ENCODE results near the gene MCTP1.
A peak's percentile ranks its signal among the peaks of the same experiment; 100 is the strongest.

The MCTP1 gene

DNA sequence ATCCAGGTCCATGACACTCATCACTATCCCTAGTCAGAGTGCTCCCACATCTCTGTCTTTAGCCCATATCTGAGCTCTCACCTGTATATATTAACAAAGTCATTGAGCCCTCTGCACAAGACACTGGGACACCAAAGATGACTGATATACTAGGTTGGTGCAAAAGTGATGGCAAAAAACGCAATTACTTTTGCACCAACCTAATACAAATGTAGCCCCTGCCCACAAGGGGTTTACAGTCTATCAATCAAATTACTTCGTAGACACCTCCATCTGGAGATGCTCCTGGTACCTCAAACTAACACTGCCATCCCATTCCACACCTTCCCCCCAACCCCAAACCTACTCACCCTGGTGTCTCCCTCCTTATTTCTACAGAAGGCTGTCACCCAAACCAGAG, 194.1 kb downstream of the MCTP1 start:
- no peak overlapping the region for H3K4me3 ChIP-seq (ENCODE audit: control insufficient read depth, low read depth, low read length)
- no peak for DNase-seq (ENCODE audit: low read depth)
- TF ChIP-seq, protein P1, sequence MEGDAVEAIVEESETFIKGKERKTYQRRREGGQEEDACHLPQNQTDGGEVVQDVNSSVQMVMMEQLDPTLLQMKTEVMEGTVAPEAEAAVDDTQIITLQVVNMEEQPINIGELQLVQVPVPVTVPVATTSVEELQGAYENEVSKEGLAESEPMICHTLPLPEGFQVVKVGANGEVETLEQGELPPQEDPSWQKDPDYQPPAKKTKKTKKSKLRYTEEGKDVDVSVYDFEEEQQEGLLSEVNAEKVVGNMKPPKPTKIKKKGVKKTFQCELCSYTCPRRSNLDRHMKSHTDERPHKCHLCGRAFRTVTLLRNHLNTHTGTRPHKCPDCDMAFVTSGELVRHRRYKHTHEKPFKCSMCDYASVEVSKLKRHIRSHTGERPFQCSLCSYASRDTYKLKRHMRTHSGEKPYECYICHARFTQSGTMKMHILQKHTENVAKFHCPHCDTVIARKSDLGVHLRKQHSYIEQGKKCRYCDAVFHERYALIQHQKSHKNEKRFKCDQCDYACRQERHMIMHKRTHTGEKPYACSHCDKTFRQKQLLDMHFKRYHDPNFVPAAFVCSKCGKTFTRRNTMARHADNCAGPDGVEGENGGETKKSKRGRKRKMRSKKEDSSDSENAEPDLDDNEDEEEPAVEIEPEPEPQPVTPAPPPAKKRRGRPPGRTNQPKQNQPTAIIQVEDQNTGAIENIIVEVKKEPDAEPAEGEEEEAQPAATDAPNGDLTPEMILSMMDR (conservative IDR thresholded peaks at IDR 0.05; ENCODE audit: control insufficient read depth, insufficient read depth, low read depth, low read length): no peak

DNA sequence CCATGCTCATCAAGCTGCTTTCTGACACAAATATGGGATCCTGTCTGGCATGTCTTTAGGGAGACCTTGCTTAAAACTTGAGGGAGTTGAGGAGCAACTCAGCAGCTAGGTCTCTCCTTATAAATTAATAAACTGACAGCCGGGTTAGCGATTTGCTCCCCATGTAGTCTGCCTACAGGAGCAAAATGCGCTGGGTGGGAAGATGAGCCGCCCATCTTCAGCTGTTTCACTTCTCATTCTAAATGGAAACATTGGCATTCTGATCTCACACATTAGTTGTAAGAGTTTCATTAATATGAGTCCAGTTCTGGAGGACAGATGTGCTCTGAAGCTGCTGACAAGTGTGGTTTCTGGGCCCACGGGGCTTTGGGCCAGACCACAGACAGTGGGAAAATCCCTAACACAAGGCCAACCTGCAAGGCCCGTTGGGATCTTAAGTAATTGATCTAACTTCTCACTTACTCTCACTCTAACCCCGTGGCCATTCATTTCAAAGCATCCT, 197.0 kb downstream of the MCTP1 start:
- H3K4me3 ChIP-seq (ENCODE audit: control insufficient read depth, low read depth, low read length): no peak overlapping the region
- peak; percentile 70 for DNase-seq (ENCODE audit: low read depth)
- TF ChIP-seq, protein P1 (conservative IDR thresholded peaks at IDR 0.05; ENCODE audit: control insufficient read depth, insufficient read depth, low read depth, low read length): no peak

DNA sequence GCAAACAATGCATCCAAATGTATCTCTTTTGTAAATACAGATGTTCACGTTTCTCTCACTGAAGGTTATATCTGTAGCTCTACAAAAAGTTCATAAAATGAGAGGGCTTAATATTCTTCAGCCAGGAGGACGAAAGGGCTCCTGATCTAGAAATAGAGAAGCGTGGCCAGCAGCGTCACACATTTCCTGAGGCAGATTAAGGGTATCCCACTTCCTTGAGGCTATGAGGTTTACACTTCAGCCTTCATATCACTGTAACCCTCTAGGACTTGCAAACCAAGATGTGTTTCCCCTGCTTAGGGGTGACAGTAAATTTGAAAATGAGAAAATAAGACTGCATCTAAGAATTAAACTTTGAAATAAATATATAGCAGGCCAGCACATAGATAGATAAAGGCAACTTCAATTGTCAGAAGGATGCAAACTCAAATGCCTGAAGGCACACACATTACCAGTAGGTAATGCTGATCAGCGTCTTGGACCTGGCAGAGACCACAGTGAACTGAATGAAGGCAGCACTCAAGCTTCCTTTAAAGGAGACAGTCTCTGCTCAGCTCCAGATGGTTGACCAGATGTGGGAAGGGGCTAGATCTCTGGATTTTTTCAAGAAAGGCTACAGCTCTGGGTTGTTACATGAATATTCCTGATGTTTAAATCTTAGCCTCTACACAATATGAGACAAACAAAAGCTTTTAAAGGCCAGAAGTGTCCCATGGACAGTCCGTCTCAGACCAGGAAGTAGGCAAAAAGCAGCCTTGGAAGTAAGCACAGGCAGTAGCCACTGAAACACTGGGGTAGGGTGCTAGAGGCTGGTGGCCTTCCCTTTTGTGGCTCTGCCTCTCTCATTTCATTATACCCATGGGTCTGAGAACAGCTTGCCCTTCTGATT, 197.7 kb downstream of the MCTP1 start:
- DNase-seq (ENCODE audit: low read depth): no peak
- no peak overlapping the region for H3K4me3 ChIP-seq (ENCODE audit: control insufficient read depth, low read depth, low read length)
- TF ChIP-seq, protein P1 (conservative IDR thresholded peaks at IDR 0.05; ENCODE audit: control insufficient read depth, insufficient read depth, low read depth, low read length): no peak

DNA sequence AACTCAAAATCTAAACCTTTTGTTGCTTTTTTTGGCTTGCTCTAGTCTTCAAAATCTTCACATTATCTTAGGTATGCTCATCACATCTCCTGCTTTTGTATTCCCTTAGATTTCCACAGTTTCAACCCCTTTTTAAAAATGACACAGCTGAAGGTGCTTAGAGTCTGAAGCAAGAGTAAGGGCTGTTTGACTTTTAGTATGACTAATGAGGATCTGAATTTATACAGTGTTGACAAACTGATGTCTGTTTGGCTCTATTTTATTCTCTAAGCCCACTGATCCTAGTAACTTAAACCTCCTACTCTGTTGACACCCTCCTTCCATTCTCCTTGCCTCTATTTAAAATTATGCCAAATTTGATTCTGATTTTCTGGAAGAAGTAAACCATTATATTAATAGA, 200.1 kb downstream of the MCTP1 start:
- peak; percentile 7 for DNase-seq (ENCODE audit: low read depth)
- no peak overlapping the region for H3K4me3 ChIP-seq (ENCODE audit: control insufficient read depth, low read depth, low read length)
- TF ChIP-seq, protein P1 (conservative IDR thresholded peaks at IDR 0.05; ENCODE audit: control insufficient read depth, insufficient read depth, low read depth, low read length): no peak

DNA sequence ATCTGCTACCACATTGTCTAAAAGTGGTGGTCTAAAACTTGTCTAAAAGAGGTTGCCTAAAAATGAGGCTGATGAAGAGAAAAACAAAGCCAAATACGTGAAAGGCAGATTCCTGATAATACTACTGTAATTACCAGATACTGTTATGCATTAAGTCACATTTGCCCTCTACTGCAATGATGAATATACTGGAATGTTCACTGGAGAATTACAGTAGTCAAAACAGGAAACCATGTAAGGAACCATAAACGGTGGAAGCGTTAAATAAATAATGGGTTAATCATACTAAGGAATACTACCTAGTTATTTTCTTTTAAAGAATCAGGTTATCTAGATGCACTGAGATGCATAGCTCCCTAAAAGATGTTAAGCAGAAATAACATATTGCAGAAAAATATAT, 201.3 kb downstream of the MCTP1 start:
- TF ChIP-seq, protein P1 (conservative IDR thresholded peaks at IDR 0.05; ENCODE audit: control insufficient read depth, insufficient read depth, low read depth, low read length): no peak
- H3K4me3 ChIP-seq (ENCODE audit: control insufficient read depth, low read depth, low read length): no peak overlapping the region
- DNase-seq (ENCODE audit: low read depth): no peak

DNA sequence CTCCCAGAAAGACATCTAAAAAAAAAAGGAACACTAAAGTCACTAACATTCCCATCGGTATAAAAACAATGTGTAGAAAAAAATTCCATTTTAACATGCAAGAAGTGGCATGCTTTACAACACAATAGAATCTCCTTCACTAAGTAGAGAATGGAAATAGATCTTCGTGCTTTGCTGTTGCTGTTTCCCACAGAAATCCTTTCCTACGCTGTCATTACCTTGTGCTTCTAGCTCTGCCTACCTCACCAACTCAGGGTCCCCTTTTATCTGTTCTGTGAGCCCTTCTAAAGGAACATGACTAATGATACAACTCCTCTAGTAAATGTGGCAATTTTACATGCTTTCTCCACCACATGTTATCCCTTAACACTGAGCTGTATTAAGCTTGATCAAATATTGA, 202.9 kb downstream of the MCTP1 start:
- H3K4me3 ChIP-seq (ENCODE audit: control insufficient read depth, low read depth, low read length): no peak overlapping the region
- TF ChIP-seq, protein P1 (conservative IDR thresholded peaks at IDR 0.05; ENCODE audit: control insufficient read depth, insufficient read depth, low read depth, low read length): no peak
- peak; percentile 63 for DNase-seq (ENCODE audit: low read depth)

Data from fibroblast of mammary gland (primary cell).